SK-N-SH (cell line): ENCODE data around the gene CASP5. TPM values are rescaled to one million over a fixed set of nuclear protein-coding genes. Genes with fewer than 3 reads are reported as not detected.

ENCODE experiments used
- CTCF ChIA-PET: fragments of 300-600, 350-600 bp; formaldehyde crosslinking; extraction: SDS; loops from one replicate; lab custom pipeline; 2021; lab: Yijun Ruan, JAX
- POLR2A ChIA-PET: fragments of 350-600 bp; sonication (Branson Sonifier 250); formaldehyde crosslinking; extraction: SDS; loops from one replicate; lab custom pipeline; 2020; ENCODE audit warnings: antibody characterized with exemption, inconsistent platforms; lab: Yijun Ruan, JAX
- DNase-seq: peaks from one replicate; pipeline ENCODE4 v3.0.0; 2012
- H2AFZ ChIP-seq: fragments of 200-600 bp; sonication (generic); 2 replicates; pipeline ENCODE4 v1.8.1; 2016; ENCODE audit warnings: antibody characterized with exemption, mild to moderate bottlenecking, low read depth
- H3F3A ChIP-seq: fragments of 200-600 bp; sonication (generic); replicated peaks from 2 replicates; pipeline ENCODE3; 2016; ENCODE audit warnings: antibody characterized with exemption, mild to moderate bottlenecking; ENCODE audit not compliant: insufficient read depth
- H3K27ac ChIP-seq, 2 experiments: fragments of 200-500 bp in 1 of 2; fragments of 200-600 bp in 1 of 2; sonication (Bioruptor generic) in 1 of 2; sonication (generic), shearing (Covaris generic) in 1 of 2; 2 replicates each; pipeline versions ENCODE4 v1.5.1 to v1.6.1; 2014 to 2016; ENCODE audit warnings: low read depth in 2 of 2, inconsistent platforms in 1 of 2, low read length in 1 of 2, mild to moderate bottlenecking in 1 of 2, mixed read lengths in 1 of 2
- H3K27me3 ChIP-seq: fragments of 200-600 bp; sonication (generic), shearing (Covaris generic); 2 replicates; pipeline ENCODE4 v1.6.1; 2016; ENCODE audit warnings: mixed run types; ENCODE audit not compliant: insufficient read depth
- H3K36me3 ChIP-seq, 2 experiments: fragments of 200-500 bp in 1 of 2; fragments of 200-600 bp in 1 of 2; sonication (Bioruptor generic) in 1 of 2; sonication (generic) in 1 of 2; replicated peaks in 1 of 2; 2 replicates each; pipeline versions ENCODE3 to v1.5.1; 2014 to 2016; ENCODE audit warnings: low read length in 1 of 2, mild to moderate bottlenecking in 1 of 2; ENCODE audit not compliant: insufficient read depth in 2 of 2, control insufficient read depth in 1 of 2
- H3K4me1 ChIP-seq, 2 experiments: fragments of 200-500 bp in 1 of 2; fragments of 200-600 bp in 1 of 2; sonication (Bioruptor generic) in 1 of 2; sonication (generic), shearing (Covaris generic) in 1 of 2; 2 replicates each; pipeline versions ENCODE4 v1.5.1 to v1.6.1; 2014 to 2016; ENCODE audit warnings: low read depth in 1 of 2, low read length in 1 of 2, mixed run types in 1 of 2; ENCODE audit not compliant: insufficient read depth in 2 of 2, control insufficient read depth in 1 of 2
- H3K4me2 ChIP-seq: fragments of 200-600 bp; sonication (generic), shearing (Covaris generic); 2 replicates; pipeline ENCODE4 v1.6.1; 2017; ENCODE audit warnings: mixed run types
- H3K4me3 ChIP-seq, 2 experiments: fragments of 200-500 bp in 1 of 2; fragments of 200-600 bp in 1 of 2; sonication (Bioruptor generic) in 1 of 2; sonication (generic), shearing (Covaris generic) in 1 of 2; 2 replicates each; pipeline versions ENCODE4 v1.5.1 to v1.8.1; 2014 to 2016; ENCODE audit warnings: low read depth in 2 of 2, inconsistent platforms in 1 of 2, low read length in 1 of 2, mild to moderate bottlenecking in 1 of 2, mixed read lengths in 1 of 2, moderate library complexity in 1 of 2
- H3K79me2 ChIP-seq: fragments of 200-600 bp; sonication (generic); 2 replicates; pipeline ENCODE4 v1.8.1; 2017; ENCODE audit warnings: mild to moderate bottlenecking; ENCODE audit not compliant: insufficient read depth
- H3K9ac ChIP-seq: fragments of 200-600 bp; sonication (generic); 2 replicates; pipeline ENCODE4 v1.6.1; 2017; ENCODE audit warnings: mixed run types
- H3K9me2 ChIP-seq: fragments of 200-600 bp; sonication (generic); 2 replicates; pipeline ENCODE4 v1.6.1; 2017; ENCODE audit warnings: mixed run types
- H3K9me3 ChIP-seq: fragments of 200-600 bp; sonication (generic); 2 replicates; pipeline ENCODE4 v1.6.1; 2017; ENCODE audit warnings: mixed run types, mild to moderate bottlenecking, moderate library complexity
- H4K20me1 ChIP-seq: fragments of 200-600 bp; sonication (generic); 2 replicates; pipeline ENCODE4 v1.6.1; 2017; ENCODE audit warnings: mild to moderate bottlenecking, mixed run types; ENCODE audit not compliant: insufficient read depth
- CHD2 ChIP-seq: fragments of 150-350 bp; IDR thresholded peaks from 2 replicates; pipeline ENCODE4 v1.6.1; 2018; ENCODE audit warnings: low read length; ENCODE audit not compliant: partially characterized antibody
- CTCF ChIP-seq: fragments of 200-600 bp; sonication (generic); IDR thresholded peaks from 2 replicates; pipeline ENCODE4 v1.6.1; 2017; ENCODE audit warnings: antibody characterized with exemption, mild to moderate bottlenecking, moderate library complexity
- FOSL2 ChIP-seq: IDR thresholded peaks from 2 replicates; pipeline ENCODE4 v1.4.0; 2012; ENCODE audit warnings: low read depth, mild to moderate bottlenecking, moderate library complexity, borderline replicate concordance
- FOXM1 ChIP-seq: IDR thresholded peaks from 2 replicates; pipeline ENCODE4 v1.4.0; 2012; ENCODE audit warnings: low read depth, mild to moderate bottlenecking
- NFIC ChIP-seq: IDR thresholded peaks from 2 replicates; pipeline ENCODE4 v1.4.0; 2012; ENCODE audit warnings: borderline replicate concordance
- NRF1 ChIP-seq: IDR thresholded peaks from 2 replicates; pipeline ENCODE4 v1.6.1; 2012; ENCODE audit warnings: low read depth, mild to moderate bottlenecking, low read length
- TAF1 ChIP-seq: IDR thresholded peaks from 2 replicates; pipeline ENCODE4 v1.6.1; 2012; ENCODE audit warnings: low read depth, mild to moderate bottlenecking, low read length, moderate library complexity, borderline replicate concordance
- WGBS: methylation state at CpG from one replicate; pipeline ENCODE4 v1.1.6; 2017; ENCODE audit warnings: low lambda C conversion rate; 5-methylcytosine and 5-hydroxymethylcytosine counted together
- polyA plus RNA-seq, 3 experiments: library from polyadenylated mRNA; depleted of rRNA; stranded (reverse); fragments of >200 nt; gene quantifications; 2 replicates each; pipeline ENCODE4 v1.2.3, GENCODE V29; 2012
- TF ChIP-seq, protein P1 (sequence below): IDR thresholded peaks from 2 replicates; pipeline ENCODE4; 2012
- TF ChIP-seq, protein P2 (sequence below): IDR thresholded peaks from 2 replicates; pipeline ENCODE4 v1.4.0; 2012; ENCODE audit warnings: low read depth

Gene CASP5
- polyA plus RNA-seq, 1 of the 3 experiments (the other 2 are of a cell fraction) = not detected

DNA sequence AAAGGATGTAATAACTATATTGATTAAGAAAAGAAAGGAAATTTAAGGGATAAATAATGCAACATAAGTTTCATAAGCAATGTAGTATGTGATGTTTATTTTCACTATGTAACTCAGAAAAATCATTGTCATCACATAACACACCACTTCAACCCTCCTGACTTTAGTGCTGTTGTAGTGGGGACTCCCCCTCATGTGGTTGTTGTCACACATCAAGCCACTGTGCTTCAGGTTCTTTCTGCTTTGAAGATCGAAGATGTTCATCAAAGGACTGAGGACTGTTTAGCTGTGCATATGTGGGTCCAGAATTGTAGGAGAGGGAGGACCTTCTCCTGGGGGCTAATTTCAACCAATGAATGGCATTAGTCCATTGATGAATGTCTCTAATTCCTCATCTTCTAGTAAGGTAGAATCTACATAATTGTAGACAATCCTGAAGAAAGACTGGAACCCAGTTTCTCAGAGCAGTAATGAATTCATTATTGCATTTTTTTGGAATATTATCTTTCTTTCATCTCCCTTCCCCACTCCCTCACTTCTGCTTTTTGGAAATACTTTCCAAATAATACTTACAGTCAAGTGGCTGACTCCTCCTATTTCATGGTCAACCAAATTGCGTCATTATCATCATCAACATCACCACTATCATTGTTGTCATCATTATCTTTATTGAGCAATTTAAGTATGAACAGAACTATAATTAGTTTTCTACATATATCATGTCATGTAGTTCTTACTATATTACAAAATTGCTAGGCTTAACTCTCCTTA, 31.9 kb upstream of the CASP5 start:
- H3K79me2 ChIP-seq = no peaks in the 10 kb centered on the region
- no peaks in the 10 kb centered on the region for H3F3A ChIP-seq
- no peaks in the 10 kb centered on the region for H4K20me1 ChIP-seq
- no peaks in the 10 kb centered on the region for H3K4me1 ChIP-seq
- H2AFZ ChIP-seq = no peak overlapping the region
- no peaks in the 10 kb centered on the region for H3K9me3 ChIP-seq
- no peak overlapping the region for H3K27ac ChIP-seq
- H3K9me2 ChIP-seq = no peaks in the 10 kb centered on the region
- no peak overlapping the region for H3K9ac ChIP-seq
- ChIA-PET CTCF (no interaction called here), POLR2A (no interaction called here)
- WGBS = 40% methylated on average over 2 of the region's 2 CpGs
- no peaks in the 10 kb centered on the region for H3K36me3 ChIP-seq
- no peak overlapping the region for H3K4me3 ChIP-seq
- no peak overlapping the region for H3K4me2 ChIP-seq
- no peak for DNase-seq
- no peak for TF ChIP-seq TAF1
- TF ChIP-seq NFIC = no peak
- TF ChIP-seq, protein P1, sequence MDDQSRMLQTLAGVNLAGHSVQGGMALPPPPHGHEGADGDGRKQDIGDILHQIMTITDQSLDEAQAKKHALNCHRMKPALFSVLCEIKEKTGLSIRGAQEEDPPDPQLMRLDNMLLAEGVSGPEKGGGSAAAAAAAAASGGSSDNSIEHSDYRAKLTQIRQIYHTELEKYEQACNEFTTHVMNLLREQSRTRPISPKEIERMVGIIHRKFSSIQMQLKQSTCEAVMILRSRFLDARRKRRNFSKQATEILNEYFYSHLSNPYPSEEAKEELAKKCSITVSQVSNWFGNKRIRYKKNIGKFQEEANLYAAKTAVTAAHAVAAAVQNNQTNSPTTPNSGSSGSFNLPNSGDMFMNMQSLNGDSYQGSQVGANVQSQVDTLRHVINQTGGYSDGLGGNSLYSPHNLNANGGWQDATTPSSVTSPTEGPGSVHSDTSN = no peak
- no peaks in the 10 kb centered on the region for H3K27me3 ChIP-seq

GRCh38 chr11:105052487-105052886, 29.5 kb upstream of the CASP5 start:
- Histone ChIP-seq H3K9ac (no peak overlapping the region), H2AFZ (no peak overlapping the region), H3K9me3 (no peaks in the 10 kb centered on the region), H3K27ac (no peak overlapping the region), H3K36me3 (no peaks in the 10 kb centered on the region), H3K27me3 (no peaks in the 10 kb centered on the region), H3K4me1 (no peaks in the 10 kb centered on the region), H4K20me1 (no peaks in the 10 kb centered on the region), H3K79me2 (no peaks in the 10 kb centered on the region), H3K4me3 (no peak overlapping the region), H3K4me2 (no peak overlapping the region), H3K9me2 (no peaks in the 10 kb centered on the region), H3F3A (no peaks in the 10 kb centered on the region)
- CTCF ChIA-PET = no interaction called here
- POLR2A ChIA-PET = no interaction called here
- no peak for DNase-seq
- 48% methylated on average over 3 of the region's 3 CpGs for WGBS
- TF ChIP-seq, protein P2, sequence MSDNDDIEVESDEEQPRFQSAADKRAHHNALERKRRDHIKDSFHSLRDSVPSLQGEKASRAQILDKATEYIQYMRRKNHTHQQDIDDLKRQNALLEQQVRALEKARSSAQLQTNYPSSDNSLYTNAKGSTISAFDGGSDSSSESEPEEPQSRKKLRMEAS = no peak
- TF ChIP-seq FOXM1 = no peak
- no peak for TF ChIP-seq CTCF
- TF ChIP-seq CHD2 = no peak
- no peak for TF ChIP-seq NRF1
- no peak for TF ChIP-seq TAF1
- no peak for TF ChIP-seq NFIC
- no peak for TF ChIP-seq FOSL2
